ENCODE data around the gene EEF1AKMT4.

The EEF1AKMT4 gene

GRCh38 chr3:184305577-184305976 lies 56.1 kb downstream of the EEF1AKMT4 start:
- DNase-seq = no peak

- DNase-seq = no peak
Measured at GRCh38 chr3:184306341-184306972, 57.0 kb downstream of the EEF1AKMT4 start.

- no peak for DNase-seq
Measured at GRCh38 chr3:184307915-184308314, 58.4 kb downstream of the EEF1AKMT4 start.
